GM12878 (cell line): ENCODE results near the gene ABCA2. TPM values are rescaled to one million over a fixed set of nuclear protein-coding genes. Genes with fewer than 3 reads are reported as not detected.

Source experiments
- ATAC-seq: fragments of 200-7000 bp; cut with Tn5 transposase; 3 replicates; pipeline ENCODE4 v1.9.1; 2020; ENCODE audit warnings: mild to moderate bottlenecking, moderate library complexity
- BruUV-seq: library from RNA; stranded (reverse); fragments of 400-500 nt; replicated peaks from 2 replicates; lab custom pipeline; 2021; lab: Mats Ljungman, UMichigan
- CTCF ChIA-PET: fragments of 300-600 bp; sonication (Branson Sonifier 250); formaldehyde crosslinking; extraction: SDS; loops from one replicate; lab custom pipeline; 2021; ENCODE audit warnings: inconsistent platforms; lab: Yijun Ruan, JAX
- POLR2A ChIA-PET: fragments of 350-600 bp; formaldehyde crosslinking; extraction: SDS; loops from one replicate; lab custom pipeline; 2021; ENCODE audit warnings: inconsistent platforms; lab: Charles Lee
- RAD21 ChIA-PET: fragments of 300-600 bp; sonication (Branson Sonifier 250); formaldehyde crosslinking; loops from one replicate; lab custom pipeline; 2023; ENCODE audit warnings: antibody characterized with exemption; ENCODE audit not compliant: unreplicated experiment; lab: Charles Lee
- SMC1A ChIA-PET: fragments of 300-600 bp; sonication (Branson Sonifier 250); formaldehyde crosslinking; loops from one replicate; lab custom pipeline; 2023; ENCODE audit not compliant: unreplicated experiment, uncharacterized antibody; lab: Charles Lee
- DNase-seq: peaks from one replicate; pipeline ENCODE4 v3.0.0-alpha.2; 2011; ENCODE audit warnings: low read depth, low spot score
- FAIRE-seq: peaks from 3 replicates; lab custom pipeline; 2011; peaks lifted over from hg19 to GRCh38; lab: Jason Lieb, UNC
- H2AFZ ChIP-seq: 2 replicates; pipeline ENCODE4 v1.6.0; 2011; ENCODE audit warnings: low read depth, low read length, control low read depth; ENCODE audit not compliant: control insufficient read depth
- H3K27ac ChIP-seq: 2 replicates; pipeline ENCODE4 v1.5.1; 2011; ENCODE audit warnings: control low read depth; ENCODE audit not compliant: control insufficient read depth, insufficient read depth
- H3K27me3 ChIP-seq, 2 experiments: replicated peaks in 1 of 2; 2 replicates each; pipeline versions ENCODE4 v1.6.0 to v1.6.1; 2011; ENCODE audit warnings: low read length in 1 of 2; ENCODE audit not compliant: control insufficient read depth in 2 of 2, insufficient read depth in 2 of 2
- H3K36me3 ChIP-seq, 2 experiments: 2 replicates each; pipeline ENCODE4 v1.5.1; 2011; ENCODE audit warnings: low read length in 1 of 2; ENCODE audit not compliant: control insufficient read depth in 2 of 2, insufficient read depth in 2 of 2
- H3K4me1 ChIP-seq: 2 replicates; pipeline ENCODE4 v1.6.1; 2011; ENCODE audit warnings: mild to moderate bottlenecking, low read length, moderate library complexity, mixed read lengths; ENCODE audit not compliant: control insufficient read depth, insufficient read depth
- H3K4me2 ChIP-seq: 2 replicates; pipeline ENCODE4 v1.6.0; 2011; ENCODE audit warnings: control low read depth; ENCODE audit not compliant: control insufficient read depth, insufficient read depth
- H3K4me3 ChIP-seq: fragments of 200-600 bp; sonication (generic); 2 replicates; pipeline ENCODE4 v1.5.1; 2016
- H3K79me2 ChIP-seq: 2 replicates; pipeline ENCODE4 v1.6.0; 2011; ENCODE audit warnings: low read length; ENCODE audit not compliant: control insufficient read depth, insufficient read depth
- H3K9ac ChIP-seq: 2 replicates; pipeline ENCODE4 v1.8.0; 2011; ENCODE audit warnings: low read length, control low read depth, mixed read lengths; ENCODE audit not compliant: control insufficient read depth, insufficient read depth
- H3K9me3 ChIP-seq: replicated peaks from 3 replicates; pipeline ENCODE4 v1.5.1; 2011; ENCODE audit warnings: mild to moderate bottlenecking, low read length; ENCODE audit not compliant: control insufficient read depth, insufficient read depth
- H4K20me1 ChIP-seq: 2 replicates; pipeline ENCODE4 v1.6.0; 2011; ENCODE audit not compliant: control insufficient read depth, insufficient read depth
- RUNX3 ChIP-seq: IDR thresholded peaks from 2 replicates; pipeline ENCODE4 v1.6.1; 2012; ENCODE audit warnings: low read length, inconsistent platforms
- ZBTB40 ChIP-seq: fragments of 450-650 bp; IDR thresholded peaks from 2 replicates; pipeline ENCODE4 v1.6.1; 2016; ENCODE audit warnings: mild to moderate bottlenecking, moderate library complexity, borderline replicate concordance
- WGBS: methylation state at CpG from one replicate; pipeline ENCODE4 v1.1.6; 2016; ENCODE audit warnings: low lambda C conversion rate; ENCODE audit not compliant: insufficient replicate concordance, insufficient coverage; ENCODE audit errors: missing lambda C conversion rate; 5-methylcytosine and 5-hydroxymethylcytosine counted together
- in situ Hi-C: fragments of 300-500 bp; cut with MboI; formaldehyde crosslinking; loops from 9 replicates; pipeline ENCODE4 v1.14.3; 2018; ENCODE audit warnings: mixed read lengths
- intact Hi-C: fragments of 100-400 bp; cut with micrococcal nuclease; formaldehyde crosslinking; loops from one replicate; pipeline ENCODE4 v1.14.2; 2022; ENCODE audit not compliant: unreplicated experiment
- polyA plus RNA-seq, 11 experiments: library from polyadenylated mRNA; depleted of rRNA in 4 of 11; unstranded in 6 of 11; stranded (reverse) in 5 of 11; fragments of >200 nt; fragmentation: Nextera tagmentation in 4 of 11; fragmentation: Illumina TruSeq in 1 of 11; extraction: Ambion mirVana in 4 of 11; extraction: Trizol in 1 of 11; gene quantifications; 1 replicate in 1 of 11; 2 replicates in 10 of 11; pipeline versions ENCODE4 v1.2.1 to v1.2.3, GENCODE V29; 2011 to 2016; ENCODE audit warnings: inconsistent platforms in 2 of 11, missing spikeins in 2 of 11, low read depth in 1 of 11
- total RNA-seq, 4 experiments: library from RNA; depleted of rRNA in 3 of 4; stranded (reverse); fragments of >200 nt in 3 of 4; fragmentation: Illumina TruSeq in 1 of 4; extraction: Trizol in 1 of 4; gene quantifications; 2 replicates each; pipeline versions ENCODE4 v1.2.1 to v1.2.3, GENCODE V29; 2013 to 2021

ABCA2 gene
- total and polyA plus RNA-seq, 10 of the 15 experiments (the other 5 are each of a cell fraction or from before 2014, with no cell fraction given), result 0.13 to 2.6 (median 0.71) TPM; not detected in 2

- POLR2A ChIA-PET, result no interaction called here
- Histone ChIP-seq H3K27me3 (peaks cover 2 to 10% of the 10 kb centered on the region in 2 experiments; a peak in 3 of 4 replicates), H3K27ac (no peak overlapping the region), H3K9me3 (no peaks in the 10 kb centered on the region), H4K20me1 (no peaks in the 10 kb centered on the region), H3K79me2 (no peaks in the 10 kb centered on the region; the same call in 1 of the 2 replicates), H2AFZ (no peak overlapping the region), H3K4me2 (peak overlapping the region; percentile 7; the same call in 1 of the 2 replicates), H3K4me1 (peaks cover 42% of the 10 kb centered on the region), H3K9ac (no peak overlapping the region), H3K4me3 (no peak overlapping the region), H3K36me3 (no peaks in the 10 kb centered on the region)
- no peak for TF ChIP-seq ZBTB40
- TF ChIP-seq RUNX3, result peak; percentile 13; the same call in 1 of the 2 replicates
- BruUV-seq, result no TSS peak
- CTCF ChIA-PET, result no interaction called here
- DNase-seq, result no peak
- no peak for FAIRE-seq
- in situ Hi-C loops (no loop called here), intact Hi-C loops (no loop called here)
- RAD21 ChIA-PET, result no interaction called here
- SMC1A ChIA-PET, result no interaction called here
- WGBS, result 3% methylated on average over 14 of the region's 18 CpGs
- no peak for ATAC-seq
Measured at GRCh38 chr9:136997830-136998234, 30.2 kb downstream of the ABCA2 start.
